ENCODE results near the gene PSMD6.
A peak's percentile ranks its signal among the peaks of the same experiment; 100 is the strongest.

The PSMD6 gene

GRCh38 chr3:64008487-64009351, 14.6 kb downstream of the PSMD6 start:
- DNase-seq: no peak

GRCh38 chr3:64008017-64008416, 15.3 kb downstream of the PSMD6 start:
- DNase-seq: no peak

- no peak for DNase-seq
These were observed 19.7 kb downstream of the PSMD6 start for GRCh38 chr3:64003589-64003988.

GRCh38 chr3:64002233-64002632, 21.1 kb downstream of the PSMD6 start:
- no peak for DNase-seq

GRCh38 chr3:64000453-64001055, 22.7 kb downstream of the PSMD6 start:
- DNase-seq: no peak

- DNase-seq: no peak
These were observed 24.2 kb downstream of the PSMD6 start for GRCh38 chr3:63998852-63999754.

- no peak for DNase-seq
These were observed 28.2 kb downstream of the PSMD6 start for GRCh38 chr3:63995086-63995485.

GRCh38 chr3:63993653-63994079, 29.6 kb downstream of the PSMD6 start:
- DNase-seq: peak; percentile 32

- DNase-seq: no peak
These were observed 30.6 kb downstream of the PSMD6 start for GRCh38 chr3:63992516-63993209.

- DNase-seq: no peak
These were observed 31.6 kb downstream of the PSMD6 start for GRCh38 chr3:63991666-63992065.

- no peak for DNase-seq
These were observed 32.6 kb downstream of the PSMD6 start for GRCh38 chr3:63990733-63991132.

- no peak for DNase-seq
These were observed 33.1 kb downstream of the PSMD6 start for GRCh38 chr3:63990204-63990603.

GRCh38 chr3:63988943-63989342, 34.4 kb downstream of the PSMD6 start:
- no peak for DNase-seq

GRCh38 chr3:63986831-63987230, 36.5 kb downstream of the PSMD6 start:
- no peak for DNase-seq

- DNase-seq: no peak
These were observed 37.1 kb downstream of the PSMD6 start for GRCh38 chr3:63986146-63986545.

GRCh38 chr3:63984391-63984790, 38.9 kb downstream of the PSMD6 start:
- no peak for DNase-seq

- DNase-seq: no peak
These were observed 41.3 kb downstream of the PSMD6 start for GRCh38 chr3:63981980-63982379.

GRCh38 chr3:63980830-63981498, 42.3 kb downstream of the PSMD6 start:
- no peak for DNase-seq

GRCh38 chr3:63980019-63980418, 43.3 kb downstream of the PSMD6 start:
- no peak for DNase-seq

- DNase-seq: no peak
These were observed 44.0 kb downstream of the PSMD6 start for GRCh38 chr3:63979093-63979885.

GRCh38 chr3:63977893-63978292, 45.4 kb downstream of the PSMD6 start:
- no peak for DNase-seq

Data from activated effector memory CD4-positive, alpha-beta T cell treated with Interleukin-2 at 50 U/mL for 16 hours (primary cell).